HepG2 (cell line): ENCODE measurements around the gene RHBDF2. TPM values are rescaled to one million over a fixed set of nuclear protein-coding genes. Genes with fewer than 3 reads are reported as not detected.
A peak's percentile ranks its signal among the peaks of the same experiment; 100 is the strongest.

ENCODE experiments used
- AHR ChIP-seq: IDR thresholded peaks from 2 replicates; pipeline ENCODE4 v1.6.1; 2018; ENCODE audit warnings: missing genetic modification reagents, missing compliant biosample characterization
- ARNTL ChIP-seq: sonication (generic); formaldehyde crosslinking; IDR thresholded peaks from 2 replicates; pipeline ENCODE4 v1.4.0; 2020; ENCODE audit warnings: mild to moderate bottlenecking, missing genetic modification reagents
- CHD2 ChIP-seq: IDR thresholded peaks from 2 replicates; pipeline ENCODE4 v1.6.1; 2011; ENCODE audit warnings: low read depth, low read length, improper control_type of control experiment
- CREM ChIP-seq, 2 experiments: sonication (generic) in 1 of 2; formaldehyde crosslinking in 1 of 2; IDR thresholded peaks; 2 replicates each; pipeline versions ENCODE4 v1.4.0 to v1.6.1; 2016 to 2020; ENCODE audit warnings: antibody characterized with exemption in 1 of 2, mild to moderate bottlenecking in 1 of 2, missing genetic modification reagents in 1 of 2
- DNMT1 ChIP-seq: sonication (generic); formaldehyde crosslinking; IDR thresholded peaks from 2 replicates; pipeline ENCODE4 v1.5.1; 2020; ENCODE audit warnings: mild to moderate bottlenecking, missing genetic modification reagents
- HNF4A ChIP-seq: sonication (generic); formaldehyde crosslinking; IDR thresholded peaks from 2 replicates; pipeline ENCODE4 v1.4.0; 2020; ENCODE audit warnings: missing genetic modification reagents
- HOXD1 ChIP-seq: sonication (generic); formaldehyde crosslinking; IDR thresholded peaks from 2 replicates; pipeline ENCODE4 v1.5.0; 2020; ENCODE audit warnings: missing genetic modification reagents
- NBN ChIP-seq: fragments of 450-650 bp; conservative IDR thresholded peaks from 2 replicates; pipeline ENCODE4 v1.6.1; 2017
- NFKBIZ ChIP-seq: IDR thresholded peaks from 2 replicates; pipeline ENCODE4 v1.6.1; 2018; ENCODE audit warnings: missing genetic modification reagents, missing compliant biosample characterization
- PCBP2 ChIP-seq: fragments of 200-400 bp; formaldehyde crosslinking; optimal IDR thresholded peaks from 2 replicates; pipeline ENCODE3; 2018; ENCODE audit warnings: low read length, low read depth; ENCODE audit not compliant: poor library complexity, severe bottlenecking
- RXRA ChIP-seq: sonication (generic); formaldehyde crosslinking; IDR thresholded peaks from 2 replicates; pipeline ENCODE4 v1.5.1; 2020; ENCODE audit warnings: missing genetic modification reagents
- SSRP1 ChIP-seq: IDR thresholded peaks from 2 replicates; pipeline ENCODE4 v1.6.1; 2016; ENCODE audit warnings: control low read depth
- TBX2 ChIP-seq: sonication (generic); formaldehyde crosslinking; IDR thresholded peaks from 2 replicates; pipeline ENCODE4 v1.5.0; 2020; ENCODE audit warnings: missing genetic modification reagents, mild to moderate bottlenecking, borderline replicate concordance
- TRIM24 ChIP-seq: sonication (generic); formaldehyde crosslinking; IDR thresholded peaks from 2 replicates; pipeline ENCODE4 v1.8.0; 2022; ENCODE audit warnings: mild to moderate bottlenecking, missing genetic modification reagents
- ZBTB42 ChIP-seq: sonication (generic); formaldehyde crosslinking; IDR thresholded peaks from 2 replicates; pipeline ENCODE4 v1.5.0; 2020; ENCODE audit warnings: mild to moderate bottlenecking, missing genetic modification reagents
- ZEB1 ChIP-seq: IDR thresholded peaks from 2 replicates; pipeline ENCODE4 v1.6.1; 2012; ENCODE audit warnings: mild to moderate bottlenecking, low read depth, inconsistent platforms; ENCODE audit not compliant: insufficient replicate concordance
- ZNF451 ChIP-seq: sonication (generic); formaldehyde crosslinking; IDR thresholded peaks from 2 replicates; pipeline ENCODE4 v1.5.0; 2020; ENCODE audit warnings: mild to moderate bottlenecking, missing genetic modification reagents
- polyA plus RNA-seq, 8 experiments: library from polyadenylated mRNA; depleted of rRNA in 3 of 8; stranded (reverse) in 7 of 8; unstranded in 1 of 8; fragments of >200 nt; fragmentation: Illumina TruSeq in 4 of 8; extraction: Trizol in 4 of 8; gene quantifications; 2 replicates each; pipeline versions ENCODE4 v1.2.1 to v1.2.3, GENCODE V29; 2011 to 2016; ENCODE audit warnings: low read depth in 4 of 8, missing spikeins in 1 of 8, mixed read lengths in 1 of 8; ENCODE audit not compliant: insufficient read depth in 1 of 8
- total RNA-seq, 5 experiments: library from RNA; depleted of rRNA; stranded (reverse); fragments of >200 nt; fragmentation: Illumina TruSeq; extraction: Trizol; gene quantifications; 2 replicates each; pipeline ENCODE4 v1.2.3, GENCODE V29; 2016; ENCODE audit warnings: low read depth in 1 of 5
- TF ChIP-seq, protein P1 (sequence below): sonication (generic); formaldehyde crosslinking; IDR thresholded peaks from 2 replicates; pipeline ENCODE4 v1.4.0; 2020; ENCODE audit warnings: low read depth, mild to moderate bottlenecking, missing genetic modification reagents
- TF ChIP-seq, protein P2 (sequence below): IDR thresholded peaks from 2 replicates; pipeline ENCODE4 v1.6.1; 2016; ENCODE audit warnings: missing biosample characterization, missing genetic modification reagents, low read depth
- TF ChIP-seq, protein P3 (sequence below): sonication (generic); IDR thresholded peaks from 2 replicates; pipeline ENCODE4 v1.6.1; 2016; ENCODE audit warnings: low read depth, borderline replicate concordance
- TF ChIP-seq, protein P4 (sequence below): sonication (generic); formaldehyde crosslinking; IDR thresholded peaks from 2 replicates; pipeline ENCODE4 v1.4.0; 2020; ENCODE audit warnings: missing genetic modification reagents
- TF ChIP-seq, protein P5 (sequence below), 2 experiments: sonication (generic) in 1 of 2; formaldehyde crosslinking in 1 of 2; IDR thresholded peaks; 2 replicates each; pipeline versions ENCODE4 v1.5.1 to v1.6.1; 2011 to 2020; ENCODE audit warnings: borderline replicate concordance in 1 of 2, low read depth in 1 of 2, low read length in 1 of 2, mild to moderate bottlenecking in 1 of 2, missing genetic modification reagents in 1 of 2, moderate library complexity in 1 of 2

Gene RHBDF2
- total and polyA plus RNA-seq, 2 of the 13 experiments (the other 11 are each of a cell fraction or from before 2014, with no cell fraction given), result 7.8 to 24.2 TPM

DNA sequence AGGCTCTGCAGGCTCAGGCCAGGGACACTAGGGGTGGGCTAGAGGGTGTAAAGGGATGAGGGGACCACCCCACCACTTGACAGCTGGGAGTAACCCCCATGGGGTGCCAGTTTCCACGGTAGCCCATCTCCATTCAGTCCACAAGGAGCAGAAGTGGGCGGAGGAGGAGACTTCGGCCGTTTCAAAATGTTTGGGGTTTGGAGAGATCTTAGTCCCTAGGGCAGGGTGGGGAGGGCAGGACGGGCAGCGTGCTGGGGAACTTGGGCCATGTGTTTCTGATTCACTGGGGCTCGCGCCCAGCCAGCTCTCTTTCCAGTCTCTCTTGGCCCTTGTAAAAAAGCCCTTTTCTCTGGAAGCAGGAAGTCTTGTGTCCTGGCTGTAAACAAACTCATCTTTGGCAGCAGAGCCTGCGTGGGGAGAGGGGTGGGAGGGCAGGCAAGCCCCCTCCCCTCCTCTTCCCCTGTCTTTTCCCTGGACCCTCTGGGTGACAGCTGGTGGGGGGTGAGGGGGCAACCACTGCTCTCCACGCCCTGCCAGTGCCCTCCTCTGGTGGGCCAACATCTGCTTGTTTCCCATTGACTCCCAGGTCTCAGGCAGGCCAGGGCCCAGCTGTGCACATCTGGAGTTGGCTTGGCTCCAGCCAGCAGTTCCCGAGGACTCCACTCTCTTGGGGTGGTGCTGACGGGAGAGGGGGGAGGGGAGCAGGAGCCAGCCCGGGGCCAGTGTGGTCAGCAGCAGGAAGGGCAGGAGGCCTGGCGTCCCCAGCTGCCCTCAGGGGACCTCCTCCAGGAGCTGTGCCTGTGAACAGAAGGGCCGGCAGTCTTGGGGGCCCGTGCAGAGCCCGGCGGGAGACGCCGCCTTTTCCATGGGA, 28.2 kb upstream of the RHBDF2 start (continued):
- TF ChIP-seq, protein P1, sequence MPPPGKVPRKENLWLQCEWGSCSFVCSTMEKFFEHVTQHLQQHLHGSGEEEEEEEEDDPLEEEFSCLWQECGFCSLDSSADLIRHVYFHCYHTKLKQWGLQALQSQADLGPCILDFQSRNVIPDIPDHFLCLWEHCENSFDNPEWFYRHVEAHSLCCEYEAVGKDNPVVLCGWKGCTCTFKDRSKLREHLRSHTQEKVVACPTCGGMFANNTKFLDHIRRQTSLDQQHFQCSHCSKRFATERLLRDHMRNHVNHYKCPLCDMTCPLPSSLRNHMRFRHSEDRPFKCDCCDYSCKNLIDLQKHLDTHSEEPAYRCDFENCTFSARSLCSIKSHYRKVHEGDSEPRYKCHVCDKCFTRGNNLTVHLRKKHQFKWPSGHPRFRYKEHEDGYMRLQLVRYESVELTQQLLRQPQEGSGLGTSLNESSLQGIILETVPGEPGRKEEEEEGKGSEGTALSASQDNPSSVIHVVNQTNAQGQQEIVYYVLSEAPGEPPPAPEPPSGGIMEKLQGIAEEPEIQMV (CRISPR knock-in tag), result no peak
- TF ChIP-seq ARNTL (CRISPR knock-in tag) (peak; percentile 72; the same call in 1 of the 2 replicates), AHR (CRISPR knock-in tag) (no peak), ZBTB42 (CRISPR knock-in tag) (peak; percentile 100), NFKBIZ (CRISPR knock-in tag) (no peak), HOXD1 (CRISPR knock-in tag) (no peak), PCBP2 (no peak), ZNF451 (CRISPR knock-in tag) (no peak), ZEB1 (no peak), CHD2 (peak; percentile 38; the same call in 1 of the 2 replicates), TRIM24 (CRISPR knock-in tag) (no peak), DNMT1 (CRISPR knock-in tag) (0 out of 2 replicates have a peak, but pooled peaks have one; percentile 22), RXRA (CRISPR knock-in tag) (peak; percentile 81; the same call in 1 of the 2 replicates), TBX2 (CRISPR knock-in tag) (no peak), NBN (no peak), SSRP1 (0 out of 2 replicates have a peak, but pooled peaks have one; percentile 25), CREM (IDR thresholded peaks at IDR 0.05) (no peak), CREM (CRISPR knock-in tag; IDR thresholded peaks at IDR 0.05) (no peak), HNF4A (0 out of 2 replicates have a peak, but pooled peaks have one; percentile 30)
- TF ChIP-seq, protein P2, sequence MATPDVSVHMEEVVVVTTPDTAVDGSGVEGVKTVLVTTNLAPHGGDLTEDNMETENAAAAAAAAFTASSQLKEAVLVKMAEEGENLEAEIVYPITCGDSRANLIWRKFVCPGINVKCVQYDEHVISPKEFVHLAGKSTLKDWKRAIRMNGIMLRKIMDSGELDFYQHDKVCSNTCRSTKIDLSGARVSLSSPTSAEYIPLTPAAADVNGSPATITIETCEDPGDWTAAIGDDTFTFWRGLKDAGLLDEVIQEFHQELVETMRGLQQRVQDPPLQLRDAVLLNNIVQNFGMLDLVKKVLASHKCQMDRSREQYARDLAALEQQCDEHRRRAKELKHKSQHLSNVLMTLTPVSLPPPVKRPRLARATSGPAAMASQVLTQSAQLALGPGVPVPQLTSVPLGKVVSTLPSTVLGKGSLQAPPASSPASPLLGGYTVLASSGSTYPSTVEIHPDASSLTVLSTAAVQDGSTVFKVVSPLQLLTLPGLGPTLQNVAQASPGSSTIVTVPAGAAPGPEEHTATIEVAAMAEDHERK (CRISPR knock-in tag), result no peak
- TF ChIP-seq, protein P3, sequence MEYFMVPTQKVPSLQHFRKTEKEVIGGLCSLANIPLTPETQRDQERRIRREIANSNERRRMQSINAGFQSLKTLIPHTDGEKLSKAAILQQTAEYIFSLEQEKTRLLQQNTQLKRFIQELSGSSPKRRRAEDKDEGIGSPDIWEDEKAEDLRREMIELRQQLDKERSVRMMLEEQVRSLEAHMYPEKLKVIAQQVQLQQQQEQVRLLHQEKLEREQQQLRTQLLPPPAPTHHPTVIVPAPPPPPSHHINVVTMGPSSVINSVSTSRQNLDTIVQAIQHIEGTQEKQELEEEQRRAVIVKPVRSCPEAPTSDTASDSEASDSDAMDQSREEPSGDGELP, result peak; percentile 89
- TF ChIP-seq, protein P4, sequence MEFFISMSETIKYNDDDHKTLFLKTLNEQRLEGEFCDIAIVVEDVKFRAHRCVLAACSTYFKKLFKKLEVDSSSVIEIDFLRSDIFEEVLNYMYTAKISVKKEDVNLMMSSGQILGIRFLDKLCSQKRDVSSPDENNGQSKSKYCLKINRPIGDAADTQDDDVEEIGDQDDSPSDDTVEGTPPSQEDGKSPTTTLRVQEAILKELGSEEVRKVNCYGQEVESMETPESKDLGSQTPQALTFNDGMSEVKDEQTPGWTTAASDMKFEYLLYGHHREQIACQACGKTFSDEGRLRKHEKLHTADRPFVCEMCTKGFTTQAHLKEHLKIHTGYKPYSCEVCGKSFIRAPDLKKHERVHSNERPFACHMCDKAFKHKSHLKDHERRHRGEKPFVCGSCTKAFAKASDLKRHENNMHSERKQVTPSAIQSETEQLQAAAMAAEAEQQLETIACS, result no peak
- TF ChIP-seq, protein P5, sequence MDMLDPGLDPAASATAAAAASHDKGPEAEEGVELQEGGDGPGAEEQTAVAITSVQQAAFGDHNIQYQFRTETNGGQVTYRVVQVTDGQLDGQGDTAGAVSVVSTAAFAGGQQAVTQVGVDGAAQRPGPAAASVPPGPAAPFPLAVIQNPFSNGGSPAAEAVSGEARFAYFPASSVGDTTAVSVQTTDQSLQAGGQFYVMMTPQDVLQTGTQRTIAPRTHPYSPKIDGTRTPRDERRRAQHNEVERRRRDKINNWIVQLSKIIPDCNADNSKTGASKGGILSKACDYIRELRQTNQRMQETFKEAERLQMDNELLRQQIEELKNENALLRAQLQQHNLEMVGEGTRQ (IDR thresholded peaks at IDR 0.05; ENCODE audit: low read depth, low read length), result no peak
- TF ChIP-seq, protein P5 (CRISPR knock-in tag; IDR thresholded peaks at IDR 0.05; ENCODE audit: borderline replicate concordance), result no peak
